GM18861 (cell line): ENCODE data around the gene ZNF337.
"Not testable (repeated sequence)": the region's sequence is repeated elsewhere in the genome, so short reads cannot be mapped to it uniquely, and the experiment has no call there.

Experiments
- ATAC-seq: cut with Tn5 transposase; IDR thresholded peaks from one replicate; pipeline ENCODE4 v1.9.1; 2021; ENCODE audit not compliant: unreplicated experiment

The ZNF337 gene

DNA sequence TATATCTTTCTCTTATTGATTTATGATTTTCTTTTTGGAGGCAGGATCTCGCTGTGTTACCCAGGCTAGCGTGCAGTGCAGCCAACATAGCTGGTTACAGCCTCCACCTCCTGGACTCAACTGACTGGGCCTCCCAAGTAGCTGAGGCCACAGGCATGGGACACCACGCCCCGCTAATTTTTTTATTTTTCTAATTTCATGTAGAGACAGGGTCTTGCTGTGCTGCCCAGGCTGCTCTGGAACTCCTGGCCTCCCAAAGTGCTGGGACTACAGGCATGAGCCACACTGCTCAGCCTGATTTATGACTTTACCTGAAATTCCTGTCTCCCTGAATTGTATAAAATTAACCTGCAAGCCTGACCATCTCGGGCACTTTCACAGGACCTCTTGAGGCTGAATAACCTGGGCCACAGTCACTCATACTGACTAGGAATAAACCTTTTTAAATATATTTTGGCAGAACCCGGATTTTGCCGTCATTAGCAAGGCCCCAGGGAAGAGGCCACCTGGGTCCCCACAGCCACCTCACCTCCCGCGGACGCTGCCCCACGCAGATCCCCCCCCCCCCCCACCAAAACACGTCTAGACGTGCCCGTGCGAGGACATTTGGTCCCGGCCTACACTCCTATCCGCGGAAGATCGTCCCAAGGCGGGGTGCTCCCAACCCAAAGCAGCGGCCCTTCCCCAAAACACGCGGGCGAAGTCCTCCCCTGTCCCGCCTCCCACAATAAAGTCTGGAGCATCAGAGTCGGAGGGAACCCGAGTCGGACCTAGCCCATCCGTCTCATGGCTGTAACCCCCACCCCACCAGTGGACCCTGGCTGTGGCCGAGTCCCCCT lies 902 bp downstream of the ZNF337 start:
- no peak for ATAC-seq

DNA sequence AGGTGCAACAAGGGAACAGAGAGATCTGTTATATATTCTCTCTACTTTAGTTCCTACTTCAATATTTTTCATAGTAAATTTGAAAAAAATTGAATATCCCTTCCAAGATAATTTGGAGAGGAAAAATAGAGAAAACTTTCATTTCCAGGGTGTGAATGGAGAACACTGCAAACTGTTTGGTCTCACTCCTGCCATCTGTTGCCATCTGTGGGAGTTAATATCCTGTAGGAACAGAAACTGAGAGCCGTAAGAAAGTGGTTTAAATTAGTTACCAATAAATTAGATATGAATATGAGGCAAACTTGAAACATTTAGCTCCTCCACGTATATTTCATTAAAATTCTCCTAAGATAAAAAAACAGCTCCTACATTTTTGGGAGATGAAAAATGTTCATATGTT lies 4.2 kb downstream of the ZNF337 start:
- ATAC-seq: no peak

DNA sequence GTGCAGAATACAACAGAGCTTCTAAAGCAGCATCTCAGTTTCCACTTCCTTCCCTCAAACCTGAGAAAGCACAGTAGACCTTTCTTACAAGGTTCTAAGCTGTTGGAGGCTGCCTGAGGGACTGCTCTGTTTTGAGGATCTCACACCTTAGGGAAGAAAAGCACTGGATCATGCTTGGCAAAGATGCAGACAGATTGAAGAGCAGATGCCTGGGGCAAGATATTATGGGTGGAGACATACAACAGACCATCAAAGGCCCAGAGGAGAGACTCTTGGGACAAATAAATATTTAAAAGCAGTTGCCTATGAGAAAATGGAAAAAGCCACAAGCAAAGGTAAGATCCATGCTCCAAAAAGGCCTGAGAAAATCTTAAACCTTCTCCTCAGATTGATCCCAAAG lies 6.2 kb downstream of the ZNF337 start:
- ATAC-seq: no peak

- ATAC-seq: peak; percentile 18
Observed at GRCh38 chr20:25686081-25687067, 10.3 kb downstream of the ZNF337 start.

- ATAC-seq: peak; percentile 95
Observed at GRCh38 chr20:25685276-25686080, 11.2 kb downstream of the ZNF337 start.

- ATAC-seq: not testable (repeated sequence)
Observed at GRCh38 chr20:25683826-25684225, 12.8 kb downstream of the ZNF337 start.

- ATAC-seq: no peak
Observed at GRCh38 chr20:25683050-25683449, 13.6 kb downstream of the ZNF337 start.

- no peak for ATAC-seq
Observed at GRCh38 chr20:25676164-25676809, 20.4 kb downstream of the ZNF337 start.

- no peak for ATAC-seq
Observed at GRCh38 chr20:25675161-25675560, 21.5 kb downstream of the ZNF337 start.

GRCh38 chr20:25672659-25673235 lies 23.9 kb downstream of the ZNF337 start:
- ATAC-seq: no peak

GRCh38 chr20:25669826-25670422 lies 26.7 kb downstream of the ZNF337 start:
- no peak for ATAC-seq

GRCh38 chr20:25668446-25668845 lies 28.2 kb downstream of the ZNF337 start:
- ATAC-seq: no peak

DNA sequence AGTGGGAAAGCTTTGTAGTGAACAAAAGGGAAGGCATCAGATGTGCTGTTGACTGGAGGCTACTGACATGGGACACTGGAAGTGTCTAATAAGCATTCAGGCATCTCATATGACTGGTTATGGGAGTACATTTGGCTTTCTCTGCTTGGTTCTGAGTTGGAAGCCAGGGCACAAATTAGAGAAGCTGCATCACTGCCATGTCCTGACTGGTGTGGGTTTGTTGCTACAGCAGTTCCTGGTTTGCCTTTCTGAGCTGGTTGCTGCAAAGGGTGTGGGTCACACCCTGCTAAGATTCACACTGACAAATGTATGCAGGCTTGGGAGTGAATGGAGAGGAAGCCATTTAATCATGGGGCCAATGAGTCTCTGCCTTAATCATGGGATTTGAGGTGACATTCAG lies 36.7 kb downstream of the ZNF337 start:
- ATAC-seq: no peak

- ATAC-seq: no peak
Observed at GRCh38 chr20:25654487-25654886, 42.2 kb downstream of the ZNF337 start.

DNA sequence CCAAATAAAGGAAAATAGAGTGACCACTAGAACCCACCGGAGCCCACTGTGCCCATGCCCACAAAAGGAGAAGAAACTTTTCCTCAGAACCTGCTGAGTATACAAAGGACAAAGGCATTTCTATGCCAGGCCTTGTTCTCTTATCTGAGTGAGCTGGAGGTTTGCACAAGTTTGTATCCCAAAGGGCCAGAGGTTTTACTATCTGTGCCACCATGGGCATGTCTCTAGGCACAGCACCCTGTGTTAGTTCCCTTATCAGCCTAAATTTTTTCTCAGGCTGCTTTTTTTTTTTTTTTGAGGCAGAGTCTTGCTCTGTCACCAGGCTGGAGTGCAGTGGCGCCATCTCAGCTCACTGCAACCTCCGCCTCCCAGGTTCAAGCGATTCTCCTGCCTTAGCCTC lies 43.8 kb downstream of the ZNF337 start:
- not testable (repeated sequence) for ATAC-seq

DNA sequence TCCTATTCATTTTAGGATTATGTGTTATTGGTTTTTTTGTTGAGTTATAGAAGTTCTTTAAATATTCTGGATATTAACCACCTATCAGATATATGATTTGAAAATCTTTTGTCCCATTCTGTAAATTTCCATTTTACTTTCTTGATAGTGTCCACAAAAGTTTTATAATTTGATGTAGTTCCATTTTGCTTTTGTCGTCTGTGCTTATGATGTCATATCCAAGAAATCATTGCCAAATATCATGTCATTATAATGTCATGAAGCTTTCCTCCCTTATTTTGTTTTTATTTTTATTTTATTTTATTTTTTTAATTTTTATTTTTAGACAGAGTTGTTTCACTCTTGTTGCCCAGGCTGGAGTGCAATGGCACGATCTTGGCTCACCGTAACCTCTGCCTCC lies 51.8 kb downstream of the ZNF337 start:
- no peak for ATAC-seq

- ATAC-seq: no peak
Observed at GRCh38 chr20:25643716-25644115, 52.9 kb downstream of the ZNF337 start.

DNA sequence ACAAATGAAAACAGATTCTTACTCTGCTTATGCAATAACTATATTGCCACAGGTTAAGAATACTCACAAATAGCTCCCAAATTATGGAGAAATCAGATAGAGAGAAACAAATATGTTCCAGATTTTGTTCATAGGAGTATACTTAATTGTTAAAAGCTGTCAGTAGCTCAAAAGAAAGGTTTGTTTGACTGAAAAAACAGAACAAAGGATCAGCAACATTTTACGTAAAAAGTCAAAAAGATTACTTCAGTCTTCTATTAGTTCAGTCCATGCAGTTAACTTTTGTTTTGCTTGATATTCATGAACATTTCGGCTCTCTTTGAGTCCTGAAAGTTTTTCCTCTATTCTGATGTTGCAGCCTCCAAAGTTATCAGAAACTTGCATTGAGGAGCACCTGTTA lies 59.4 kb downstream of the ZNF337 start:
- no peak for ATAC-seq

DNA sequence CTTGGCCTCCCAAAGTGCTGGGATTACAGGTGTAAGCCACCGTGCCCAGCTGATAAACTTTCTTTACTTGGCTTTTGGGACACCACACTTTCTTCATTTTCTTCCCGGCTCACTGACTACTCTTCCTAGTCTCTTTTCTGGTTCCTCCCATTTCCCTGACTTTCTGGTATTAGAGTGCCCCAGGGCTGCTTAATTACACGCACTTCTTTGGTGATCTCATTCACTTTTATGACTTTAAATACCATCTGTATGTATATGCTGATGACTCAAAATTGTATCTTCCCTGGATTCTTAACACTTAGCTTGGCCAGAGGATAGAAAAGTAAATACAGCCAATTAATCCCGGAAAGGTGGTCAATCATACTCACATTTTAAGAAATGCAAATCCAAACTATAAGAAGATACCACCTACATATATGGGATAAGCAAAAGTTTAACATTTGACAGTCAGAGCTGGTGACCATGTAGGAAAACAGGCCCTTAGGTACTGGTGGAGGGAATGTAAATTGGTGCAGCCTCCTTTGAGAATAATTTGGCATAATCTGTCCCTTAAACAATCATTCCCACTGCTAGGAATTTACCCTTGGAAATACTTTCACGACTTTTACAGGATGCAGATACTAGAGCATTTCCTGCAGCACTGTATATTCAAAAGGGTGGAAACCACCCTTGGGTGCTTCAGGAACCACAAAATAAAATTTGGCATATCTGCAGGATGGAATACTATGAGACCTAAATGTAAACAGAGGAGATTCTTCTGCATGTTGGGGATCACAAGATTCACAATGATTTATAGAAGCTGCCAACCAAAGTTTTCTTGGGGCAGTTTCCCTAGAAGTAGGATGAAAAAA lies 63.5 kb downstream of the ZNF337 start:
- no peak for ATAC-seq
